ENCODE measurements around the gene AFDN.

DNA sequence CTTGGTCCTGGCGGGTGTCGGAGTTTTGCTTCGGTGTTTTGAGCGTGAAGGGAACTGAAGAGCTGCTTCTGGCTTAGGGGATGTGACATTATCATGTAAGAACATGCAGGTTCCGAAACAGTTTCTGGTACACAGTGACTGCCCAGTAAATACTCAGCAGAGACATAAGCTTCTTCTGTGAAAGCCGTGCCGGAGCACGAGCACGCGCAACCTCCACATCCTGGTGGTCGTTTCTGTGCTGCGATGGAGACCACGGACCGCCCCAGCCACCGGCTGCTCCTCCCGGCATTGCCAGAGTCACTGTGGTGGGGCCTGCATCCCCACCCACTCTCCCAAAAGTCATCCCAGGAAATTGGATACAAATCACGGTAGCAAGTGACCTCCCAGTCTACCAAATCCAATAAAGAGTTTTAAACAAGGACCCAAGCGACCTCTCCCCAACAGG lies 189.5 kb downstream of the AFDN start:
- TF ChIP-seq GATA2 (IDR thresholded peaks at IDR 0.05; ENCODE audit: low read depth, low read length) (no peak), GATA3 (IDR thresholded peaks at IDR 0.05; ENCODE audit: low read depth, low read length) (no peak)

Data from SH-SY5Y (cell line).